NCI-H524 (cell line): ENCODE data around the gene CDKN2B.
A peak's percentile ranks its signal among the peaks of the same experiment; 100 is the strongest.

Experiments used
- DNase-seq, 2 experiments: peaks; one replicate each; lab custom pipeline; 2025; lab: John Stamatoyannopoulos, UW

Gene CDKN2B

DNA sequence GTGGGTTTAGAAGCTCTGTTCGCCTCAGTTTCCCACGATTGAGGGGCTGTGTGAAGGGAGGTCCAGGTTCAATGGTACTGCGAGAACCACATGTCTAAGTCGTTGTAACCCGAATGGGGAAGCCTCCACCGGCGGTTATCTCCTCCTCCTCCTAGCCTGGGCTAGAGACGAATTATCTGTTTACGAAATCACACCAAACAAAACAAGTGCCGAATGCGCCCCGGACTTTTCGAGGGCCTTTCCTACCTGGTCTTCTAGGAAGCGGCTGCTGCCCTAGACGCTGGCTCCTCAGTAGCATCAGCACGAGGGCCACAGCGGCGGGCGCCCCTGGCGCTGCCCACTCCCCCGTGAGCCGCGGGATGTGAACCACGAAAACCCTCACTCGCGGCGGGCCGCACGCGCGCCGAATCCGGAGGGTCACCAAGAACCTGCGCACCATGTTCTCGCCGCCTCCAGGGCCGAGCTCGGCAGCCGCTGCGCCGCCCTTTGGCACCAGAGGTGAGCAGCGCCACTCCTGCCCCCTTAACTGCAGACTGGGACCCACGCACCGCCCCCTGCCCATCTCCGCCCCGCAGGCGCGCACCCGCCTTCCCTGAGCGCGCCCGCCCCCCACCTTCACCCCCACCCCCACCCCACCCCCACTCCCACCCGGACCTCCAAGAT is 15.1 kb downstream of the CDKN2B start, which contains the start of gene CDKN2A:
Gene CDKN2A (minus strand): TSS at position 500 of the 663 bp plus-strand sequence.
- peak; percentile 88 to 95 for DNase-seq

DNA sequence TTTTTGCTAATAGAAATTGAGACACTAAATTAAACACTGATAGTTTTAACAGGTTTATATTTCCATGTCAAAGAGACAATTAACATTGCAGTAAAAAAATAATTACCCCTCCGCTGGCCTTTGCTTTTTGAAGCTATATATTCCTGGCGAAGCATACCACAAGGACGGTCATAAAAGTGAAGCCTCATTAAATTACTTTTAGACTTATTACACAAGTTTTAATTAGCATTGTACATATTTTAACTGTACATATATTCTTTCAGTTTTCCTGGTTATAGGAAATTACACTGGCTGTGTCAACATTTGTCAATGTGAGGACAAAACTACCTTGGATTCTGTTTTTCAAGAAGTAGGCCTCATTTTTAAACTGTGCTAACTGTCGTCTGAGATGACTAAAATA is 16.1 kb downstream of the CDKN2B start:
- DNase-seq: no peak

DNA sequence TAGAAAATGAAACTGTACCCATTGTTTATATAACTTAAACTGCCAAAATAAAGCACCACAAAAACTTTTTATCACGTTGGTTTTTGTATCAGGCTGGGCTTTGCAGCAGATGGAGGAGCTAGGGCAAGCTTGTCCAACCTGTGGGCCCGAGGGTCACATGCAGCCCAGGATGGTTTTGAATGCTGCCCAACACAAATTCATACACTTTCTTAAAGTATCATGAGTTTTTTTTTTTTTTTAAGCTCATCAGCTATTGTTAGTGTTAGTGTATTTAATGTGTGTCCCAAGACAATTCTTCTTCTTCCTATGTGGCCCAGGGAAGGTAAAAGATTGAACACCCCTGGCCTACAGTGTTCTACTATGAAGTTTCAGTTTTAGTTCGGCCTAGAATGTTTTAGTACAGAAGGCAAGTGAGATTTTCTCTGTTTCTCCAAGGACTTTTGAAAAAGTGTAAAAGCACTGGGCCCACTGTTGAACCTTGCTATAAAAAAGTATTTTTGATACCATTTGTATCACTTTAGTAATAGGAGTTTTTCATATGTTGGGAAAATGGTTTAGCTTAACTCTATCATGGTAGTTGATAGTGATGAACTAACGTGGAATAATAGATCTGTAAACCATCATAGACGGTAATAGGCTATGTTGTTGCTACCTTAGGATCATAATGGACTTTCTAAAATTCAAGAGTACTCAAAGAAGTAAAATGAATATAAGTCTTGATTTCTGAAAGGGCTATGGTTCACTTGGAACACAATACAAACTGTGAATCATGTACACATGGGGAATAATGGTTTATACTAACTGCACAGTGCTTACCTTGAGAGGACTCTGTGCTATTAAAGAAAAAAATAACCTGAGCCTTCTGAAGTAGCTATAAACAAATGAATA is 17.8 kb downstream of the CDKN2B start:
- no peak for DNase-seq

DNA sequence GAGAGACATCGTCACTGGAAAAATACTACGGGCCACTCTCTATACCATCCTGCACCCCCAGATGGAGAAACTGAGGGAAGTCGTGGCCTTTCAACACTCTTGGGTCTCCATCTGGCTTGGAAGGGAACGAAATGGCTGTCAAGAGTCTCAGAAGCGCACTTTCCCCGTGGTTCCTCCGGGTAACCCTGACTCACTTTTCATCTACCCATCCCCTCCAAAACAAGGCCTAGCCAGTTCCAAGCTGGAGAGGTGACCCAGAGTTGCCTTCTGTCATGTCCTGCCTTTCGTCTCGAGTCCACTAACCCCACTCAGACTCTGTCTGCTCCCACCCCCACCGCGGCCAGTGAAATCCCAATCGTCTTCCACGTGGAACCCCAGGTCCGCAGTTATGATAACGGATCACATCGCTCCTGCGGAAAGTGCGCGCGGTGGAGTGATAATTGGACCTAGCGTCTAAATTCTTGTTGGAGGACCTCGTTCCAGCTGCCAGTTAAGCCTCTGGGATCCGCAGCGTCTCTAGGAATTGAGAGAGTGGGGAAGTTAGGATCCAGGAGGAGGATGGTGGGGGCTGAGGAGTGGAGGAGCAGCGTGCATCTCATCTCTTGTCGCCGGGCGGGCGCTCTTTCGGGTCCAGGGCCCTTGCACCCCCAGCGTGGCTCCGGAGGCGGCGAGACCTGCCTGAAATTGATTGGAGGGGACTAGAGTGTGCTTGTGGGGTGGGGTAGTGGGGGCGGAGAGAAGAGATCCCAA is 19.5 kb downstream of the CDKN2B start:
- DNase-seq: no peak

DNA sequence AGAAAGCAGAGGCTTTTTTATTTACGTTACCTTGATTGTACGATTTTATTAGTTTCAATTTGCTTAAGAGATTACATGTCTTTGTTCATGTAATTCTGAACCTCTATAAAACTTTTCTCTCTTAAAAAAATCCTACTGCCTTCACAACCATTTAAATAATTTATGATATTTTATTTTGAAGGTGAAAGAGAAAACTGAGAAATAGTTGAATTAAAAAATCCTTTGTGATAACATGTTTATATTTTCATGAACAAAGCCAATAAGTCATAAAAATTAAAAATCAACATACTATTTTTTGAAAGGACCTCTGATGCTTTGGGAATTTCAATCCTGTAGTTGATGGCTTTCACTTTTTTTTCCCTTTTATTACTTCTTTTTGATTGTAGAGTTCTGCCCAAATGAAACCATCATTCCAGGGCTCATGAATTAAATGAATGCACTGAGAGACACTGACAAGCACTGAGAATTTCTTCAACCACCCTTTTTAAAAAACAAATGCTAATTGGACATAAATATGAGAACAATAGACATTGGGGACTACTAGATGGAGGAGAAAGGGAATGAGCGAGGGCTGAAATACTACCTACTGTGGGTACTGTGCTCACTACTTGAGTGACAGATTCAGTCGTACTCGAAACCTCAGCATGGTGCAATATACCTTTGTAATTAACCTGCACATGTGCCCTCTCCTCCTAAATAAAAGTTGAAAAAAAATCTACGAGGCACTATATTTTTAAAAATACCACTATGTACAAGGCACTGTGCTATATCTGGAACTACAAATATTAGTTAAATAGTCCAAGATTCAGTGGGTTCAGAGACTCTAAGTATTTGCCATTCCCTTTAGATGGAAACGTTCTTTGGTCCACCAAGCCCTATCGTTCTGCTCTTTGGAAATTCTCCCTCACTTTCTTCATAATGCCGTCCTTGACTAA is 20.8 kb downstream of the CDKN2B start:
- DNase-seq: no peak

DNA sequence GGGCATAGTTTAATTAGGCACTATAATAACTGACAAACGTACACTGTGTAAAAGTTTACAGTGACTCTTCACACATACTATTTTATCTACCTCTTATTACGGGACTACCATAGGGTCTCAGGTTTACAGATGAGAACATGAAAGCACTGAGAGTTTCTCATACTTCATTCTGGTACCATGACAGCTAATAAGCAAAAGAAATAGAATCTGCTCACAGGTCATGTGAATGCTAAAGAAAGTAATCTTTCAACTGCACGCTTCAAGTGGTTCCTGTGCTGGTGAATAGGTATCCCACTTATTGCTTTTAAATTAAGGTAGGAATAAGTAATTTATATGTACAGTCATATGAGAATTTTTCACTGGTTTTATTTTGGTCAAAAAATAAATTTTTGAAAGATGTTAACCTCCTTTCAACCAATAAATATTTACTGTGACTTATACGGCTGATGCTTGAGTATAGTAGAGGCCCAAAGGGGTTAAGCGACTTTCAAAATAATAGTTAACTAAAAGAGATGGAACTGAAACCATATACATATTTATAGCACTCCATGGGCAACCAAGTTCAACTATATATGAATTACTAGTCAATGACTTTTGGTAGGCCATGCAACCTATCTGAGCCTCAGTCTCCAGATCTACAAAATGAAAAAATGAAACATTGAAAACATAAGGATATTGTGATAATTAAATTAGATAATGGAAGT is 23.0 kb downstream of the CDKN2B start:
- no peak for DNase-seq

DNA sequence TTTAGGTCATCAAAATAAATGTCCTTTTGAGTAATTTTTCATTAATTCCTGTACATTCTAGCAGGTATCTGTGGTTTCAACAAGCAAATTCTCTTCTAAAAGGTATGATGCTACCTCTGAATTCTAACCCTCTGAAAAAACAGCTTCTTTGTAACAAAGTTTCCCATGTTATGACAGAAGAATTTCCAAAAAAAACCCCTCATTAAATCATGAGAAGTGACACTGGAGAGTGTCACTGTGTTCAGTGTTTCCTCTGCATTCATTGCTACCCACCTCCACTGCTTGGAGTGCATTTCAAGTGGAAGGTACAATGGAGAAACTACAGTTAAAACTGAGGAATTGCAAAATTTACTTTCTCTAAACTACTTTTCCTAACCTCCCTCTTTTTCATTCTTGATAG is 25.0 kb downstream of the CDKN2B start:
- DNase-seq: no peak

DNA sequence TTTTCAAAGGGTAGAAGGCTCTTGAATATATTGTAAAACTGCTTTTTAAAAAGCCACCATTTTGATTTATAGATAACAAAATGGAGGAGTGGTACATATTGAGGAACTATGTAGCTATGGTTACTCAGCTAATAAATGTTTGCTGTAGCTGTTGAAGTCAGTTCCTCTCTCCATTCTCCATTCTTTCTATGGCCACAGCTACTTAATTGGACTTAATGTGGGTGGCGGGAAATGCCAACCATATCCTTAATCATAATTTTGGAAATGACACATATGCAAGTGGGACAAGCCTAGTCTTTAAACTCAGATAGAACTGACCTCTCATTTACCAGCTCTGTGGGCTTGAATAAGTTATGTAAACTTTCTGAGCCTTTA is 25.6 kb downstream of the CDKN2B start:
- DNase-seq: no peak

DNA sequence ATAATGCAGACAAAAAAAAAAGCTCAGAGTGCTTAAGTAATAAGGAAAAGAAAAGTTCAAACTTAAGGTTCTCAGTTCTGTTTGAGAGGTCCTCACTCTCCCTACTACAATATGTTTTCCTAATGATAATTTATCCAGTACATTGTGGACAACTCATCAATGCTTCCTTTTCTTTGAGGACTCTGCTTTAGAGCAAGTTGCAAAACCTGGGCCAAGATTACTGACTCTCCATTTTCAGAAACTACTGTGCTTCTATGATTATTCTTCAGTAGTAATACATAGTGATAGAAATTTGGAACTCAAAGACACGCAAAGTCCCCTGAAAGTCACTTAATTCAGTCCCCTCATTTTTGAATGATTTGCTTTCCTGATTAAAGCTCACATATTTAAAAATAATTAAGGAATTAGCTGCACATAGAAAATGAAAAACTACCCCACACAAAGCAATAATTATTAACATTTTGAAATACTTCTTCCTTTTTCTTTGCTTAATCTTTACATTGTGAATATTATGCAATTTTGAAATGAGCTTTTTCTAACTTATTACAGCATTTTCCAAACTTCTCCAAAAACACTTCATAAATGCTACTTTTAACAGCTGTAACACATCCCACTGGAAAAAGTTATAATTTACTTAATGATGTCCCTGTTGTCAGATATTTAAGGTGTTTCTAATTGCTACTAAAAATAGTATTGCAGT is 26.1 kb downstream of the CDKN2B start:
- DNase-seq: no peak

DNA sequence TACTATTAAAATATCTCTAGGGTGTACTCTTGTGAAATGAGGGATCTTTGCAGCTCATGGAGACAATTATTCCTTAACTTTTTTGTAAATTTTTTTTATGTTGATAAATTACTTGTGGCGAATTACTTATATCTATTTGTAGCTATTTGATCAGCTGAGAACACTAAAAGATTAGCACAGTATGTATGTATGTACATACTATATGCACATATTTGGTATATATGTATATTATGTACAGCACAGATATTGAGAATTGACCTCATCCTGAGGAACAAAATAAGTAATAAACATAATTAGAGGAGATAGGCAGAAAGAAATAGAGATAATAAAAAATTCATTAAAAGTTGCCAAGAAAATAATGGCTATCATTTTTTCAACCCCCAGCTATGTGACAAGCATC is 26.7 kb downstream of the CDKN2B start:
- DNase-seq: no peak

DNA sequence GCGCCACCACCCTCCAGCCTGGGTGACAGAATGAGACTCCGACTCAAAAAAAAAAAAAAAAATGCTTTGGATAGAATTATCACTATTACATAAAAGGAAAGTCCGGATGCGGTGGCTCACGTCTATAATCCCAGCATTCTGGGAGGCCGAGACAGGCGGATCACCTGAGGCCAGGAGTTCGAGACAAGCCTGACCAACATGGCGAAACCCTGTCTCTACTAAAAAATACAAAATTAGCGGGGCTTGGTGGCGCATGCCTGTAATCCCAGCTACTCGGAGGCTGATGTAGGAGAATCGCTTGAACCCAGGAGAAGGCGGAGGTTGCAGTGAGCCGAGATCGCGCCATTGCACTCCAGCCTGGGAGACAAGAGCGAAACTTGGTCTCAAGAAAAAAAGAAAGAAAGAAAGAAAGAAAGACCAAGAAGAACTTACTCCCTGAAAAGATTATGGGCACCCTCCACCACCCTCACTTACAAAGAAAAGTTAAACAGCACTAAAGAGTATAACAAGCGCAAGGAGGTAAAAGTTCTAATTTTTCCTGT is 32.7 kb downstream of the CDKN2B start:
- no peak for DNase-seq

DNA sequence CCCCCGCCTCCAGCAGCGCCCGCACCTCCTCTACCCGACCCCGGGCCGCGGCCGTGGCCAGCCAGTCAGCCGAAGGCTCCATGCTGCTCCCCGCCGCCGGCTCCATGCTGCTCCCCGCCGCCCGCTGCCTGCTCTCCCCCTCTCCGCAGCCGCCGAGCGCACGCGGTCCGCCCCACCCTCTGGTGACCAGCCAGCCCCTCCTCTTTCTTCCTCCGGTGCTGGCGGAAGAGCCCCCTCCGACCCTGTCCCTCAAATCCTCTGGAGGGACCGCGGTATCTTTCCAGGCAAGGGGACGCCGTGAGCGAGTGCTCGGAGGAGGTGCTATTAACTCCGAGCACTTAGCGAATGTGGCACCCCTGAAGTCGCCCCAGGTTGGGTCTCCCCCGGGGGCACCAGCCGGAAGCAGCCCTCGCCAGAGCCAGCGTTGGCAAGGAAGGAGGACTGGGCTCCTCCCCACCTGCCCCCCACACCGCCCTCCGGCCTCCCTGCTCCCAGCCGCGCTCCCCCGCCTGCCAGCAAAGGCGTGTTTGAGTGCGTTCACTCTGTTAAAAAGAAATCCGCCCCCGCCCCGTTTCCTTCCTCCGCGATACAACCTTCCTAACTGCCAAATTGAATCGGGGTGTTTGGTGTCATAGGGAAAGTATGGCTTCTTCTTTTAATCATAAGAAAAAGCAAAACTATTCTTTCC is 34.2 kb downstream of the CDKN2B start:
- peak; percentile 71 to 92 for DNase-seq

DNA sequence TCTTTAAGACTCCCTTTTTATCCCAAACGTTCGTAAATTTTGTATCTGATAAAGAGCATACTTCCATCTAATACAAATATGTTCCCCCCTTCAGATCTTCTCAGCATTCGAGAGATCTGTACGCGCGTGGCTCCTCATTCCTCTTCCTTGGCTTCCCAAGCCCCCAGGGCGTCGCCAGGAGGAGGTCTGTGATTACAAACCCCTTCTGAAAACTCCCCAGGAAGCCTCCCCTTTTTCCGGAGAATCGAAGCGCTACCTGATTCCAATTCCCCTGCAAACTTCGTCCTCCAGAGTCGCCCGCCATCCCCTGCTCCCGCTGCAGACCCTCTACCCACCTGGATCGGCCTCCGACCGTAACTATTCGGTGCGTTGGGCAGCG is 34.8 kb downstream of the CDKN2B start:
- DNase-seq: peak; percentile 54 to 75

DNA sequence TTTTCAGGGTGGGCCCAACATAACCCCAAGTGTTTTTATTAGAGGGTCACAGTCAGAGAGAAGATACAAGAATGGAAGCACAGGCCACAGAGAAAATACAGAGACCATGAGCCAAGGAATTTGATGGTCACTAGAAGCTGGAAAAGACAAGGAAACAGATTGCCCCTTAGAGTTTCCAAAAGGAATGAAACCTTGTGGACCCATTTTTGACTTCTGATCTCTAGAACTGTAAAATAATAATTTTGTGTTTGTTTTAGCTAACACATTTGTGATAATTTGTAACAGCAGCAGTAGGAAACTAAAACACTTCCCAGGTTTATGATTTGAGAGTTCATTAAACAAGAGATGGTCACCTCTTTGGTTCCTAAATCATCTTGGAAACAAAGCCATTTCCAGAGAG is 36.7 kb downstream of the CDKN2B start:
- no peak for DNase-seq

DNA sequence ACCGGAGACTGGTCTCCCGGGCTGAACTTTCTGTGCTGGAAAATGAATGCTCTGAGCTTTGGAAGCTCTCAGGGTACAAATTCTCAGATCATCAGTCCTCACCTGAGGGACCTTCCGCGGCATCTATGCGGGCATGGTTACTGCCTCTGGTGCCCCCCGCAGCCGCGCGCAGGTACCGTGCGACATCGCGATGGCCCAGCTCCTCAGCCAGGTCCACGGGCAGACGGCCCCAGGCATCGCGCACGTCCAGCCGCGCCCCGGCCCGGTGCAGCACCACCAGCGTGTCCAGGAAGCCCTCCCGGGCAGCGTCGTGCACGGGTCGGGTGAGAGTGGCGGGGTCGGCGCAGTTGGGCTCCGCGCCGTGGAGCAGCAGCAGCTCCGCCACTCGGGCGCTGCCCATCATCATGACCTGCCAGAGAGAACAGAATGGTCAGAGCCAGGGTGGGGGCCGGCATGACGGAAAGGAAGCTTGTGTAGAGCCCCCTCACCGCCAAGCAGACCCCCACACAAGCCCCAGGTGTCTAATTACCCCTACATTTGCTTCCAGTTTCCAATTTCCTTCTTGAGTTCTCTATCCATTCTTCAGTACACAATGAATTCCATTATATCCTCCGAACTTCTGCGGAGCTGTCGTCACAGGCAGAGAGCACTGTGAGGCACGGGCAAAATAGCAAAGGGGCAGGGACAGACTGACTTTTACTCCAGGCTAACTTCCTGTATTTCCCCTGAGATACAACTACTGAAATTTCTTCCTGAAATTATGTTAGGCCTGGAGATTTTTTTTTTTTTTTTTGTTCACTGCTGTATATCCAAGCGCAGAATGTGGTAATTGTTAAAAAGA is 38.1 kb downstream of the CDKN2B start:
- DNase-seq: no peak

DNA sequence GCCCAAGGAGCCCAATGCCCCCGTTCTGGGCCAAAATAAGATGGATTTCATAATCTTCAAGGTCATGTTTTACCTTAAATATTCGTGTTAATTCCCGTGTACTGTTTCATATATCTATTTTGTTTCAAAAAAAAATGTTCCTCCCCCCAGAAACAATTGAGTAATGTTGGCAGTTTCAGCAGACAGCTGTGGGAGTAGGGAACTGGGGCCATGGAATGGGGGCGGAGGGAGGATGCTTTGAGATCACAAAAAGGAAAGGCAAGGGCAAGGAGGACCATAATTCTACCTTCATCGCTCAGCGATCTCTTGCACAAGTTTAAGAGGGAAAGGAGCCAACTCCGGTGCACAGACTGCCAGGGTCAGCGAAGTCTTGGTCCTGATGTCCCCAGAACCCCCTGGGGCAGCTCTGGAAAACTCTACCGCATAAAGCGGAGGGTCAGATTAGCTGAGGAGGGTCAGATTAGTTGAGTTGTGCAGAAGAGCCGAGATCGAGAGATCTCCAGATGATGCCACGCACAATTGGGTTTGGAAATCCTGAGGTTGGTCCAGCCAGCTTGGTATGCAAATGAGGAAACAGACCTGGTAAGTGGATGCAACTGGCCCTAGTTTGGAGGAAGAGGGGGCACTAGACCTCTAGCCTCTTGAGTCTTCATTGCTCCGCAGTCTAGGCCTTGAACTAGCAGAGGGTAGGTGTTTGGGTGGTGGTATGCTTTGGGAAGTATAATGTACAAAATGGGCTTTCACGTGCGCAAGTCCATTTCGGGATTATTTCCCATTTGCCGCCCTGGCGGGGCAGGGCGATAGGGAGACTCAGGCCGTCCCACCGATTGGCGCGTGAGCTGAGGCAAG is 38.9 kb downstream of the CDKN2B start:
- DNase-seq: no peak
